K562 (cell line): ENCODE measurements around the gene RELL1. TPM values are rescaled to one million over a fixed set of nuclear protein-coding genes. Genes with fewer than 3 reads are reported as not detected.

Experiments used
- ATAC-seq: fragments of 200-7000 bp; cut with Tn5 transposase; 3 replicates; pipeline ENCODE4 v1.9.1; 2020; ENCODE audit warnings: moderate library complexity
- BruUV-seq: library from RNA; stranded (reverse); fragments of 400-500 nt; replicated peaks from 2 replicates; lab custom pipeline; 2021; lab: Mats Ljungman, UMichigan
- CTCF ChIA-PET: fragments of 300-600 bp; formaldehyde crosslinking; extraction: SDS; loops from one replicate; lab custom pipeline; 2021; ENCODE audit warnings: low intra/inter-chr PET ratio; lab: Yijun Ruan, JAX
- POLR2A ChIA-PET: fragments of 300-600, 350-650 bp; sonication (Branson Sonifier 250); formaldehyde crosslinking; extraction: SDS; loops from one replicate; lab custom pipeline; 2021; ENCODE audit warnings: antibody characterized with exemption, inconsistent platforms; lab: Yijun Ruan, JAX
- DNase-seq, 4 experiments: peaks; one replicate each; pipeline versions ENCODE4 v3.0.0 to v3.0.0-alpha.2; 2011 to 2018; ENCODE audit warnings: low spot score in 3 of 4, mixed read lengths in 3 of 4; ENCODE audit errors: extremely low read depth in 1 of 4
- FAIRE-seq: peaks from 2 replicates; lab custom pipeline; 2011; peaks lifted over from hg19 to GRCh38; lab: Jason Lieb, UNC
- H2AFZ ChIP-seq: 2 replicates; pipeline ENCODE4 v1.6.0; 2011; ENCODE audit warnings: low read depth, low read length, control low read depth, inconsistent platforms
- H3K27ac ChIP-seq: fragments of 200-600 bp; 3 replicates; pipeline ENCODE4 v1.8.0; 2011; ENCODE audit warnings: low read depth, mild to moderate bottlenecking, control low read depth, inconsistent platforms, low read length, moderate library complexity, mixed read lengths; ENCODE audit errors: extremely low read depth
- H3K27me3 ChIP-seq, 2 experiments: fragments of 300-600 bp in 1 of 2; 2 replicates in 1 of 2; 3 replicates in 1 of 2; pipeline versions ENCODE4 v1.6.0 to v1.8.0; 2011; ENCODE audit warnings: inconsistent platforms in 2 of 2, low read length in 2 of 2, mild to moderate bottlenecking in 1 of 2, mixed read lengths in 1 of 2, moderate library complexity in 1 of 2; ENCODE audit not compliant: control insufficient read depth in 2 of 2, insufficient read depth in 2 of 2
- H3K36me3 ChIP-seq: fragments of 300-600 bp; 3 replicates; pipeline ENCODE4 v1.8.0; 2011; ENCODE audit warnings: mild to moderate bottlenecking, low read length, inconsistent platforms; ENCODE audit not compliant: control insufficient read depth, insufficient read depth
- H3K4me1 ChIP-seq, 2 experiments: fragments of 200-600 bp in 1 of 2; replicated peaks in 1 of 2; 2 replicates in 1 of 2; 3 replicates in 1 of 2; pipeline versions ENCODE4 v1.5.1 to v1.8.0; 2011; ENCODE audit warnings: inconsistent platforms in 2 of 2, low read length in 2 of 2, mild to moderate bottlenecking in 1 of 2, mixed read lengths in 1 of 2, moderate library complexity in 1 of 2; ENCODE audit not compliant: control insufficient read depth in 2 of 2, insufficient read depth in 2 of 2
- H3K4me2 ChIP-seq: 2 replicates; pipeline ENCODE4 v1.6.1; 2011; ENCODE audit warnings: low read length, control low read depth, inconsistent platforms, mixed read lengths; ENCODE audit not compliant: insufficient read depth
- H3K4me3 ChIP-seq: fragments of 200-600 bp; sonication (generic), shearing (Covaris generic); 2 replicates; pipeline ENCODE4 v1.5.1; 2016; ENCODE audit warnings: control low read depth, inconsistent platforms
- H3K79me2 ChIP-seq: fragments of 200-600 bp; 3 replicates; pipeline ENCODE4 v1.8.0; 2011; ENCODE audit warnings: low read length, inconsistent platforms; ENCODE audit not compliant: control insufficient read depth, insufficient read depth
- H3K9ac ChIP-seq, 2 experiments: 2 replicates each; pipeline versions ENCODE4 v1.6.0 to v1.6.1; 2011; ENCODE audit warnings: low read depth in 2 of 2, low read length in 2 of 2, control low read depth in 1 of 2, inconsistent platforms in 1 of 2, mild to moderate bottlenecking in 1 of 2, mixed read lengths in 1 of 2; ENCODE audit not compliant: insufficient read depth in 1 of 2
- H3K9me1 ChIP-seq: one replicate; pipeline ENCODE4 v1.6.0; 2011; ENCODE audit warnings: inconsistent platforms, mild to moderate bottlenecking, low read length, moderate library complexity; ENCODE audit not compliant: control insufficient read depth, insufficient read depth
- H3K9me3 ChIP-seq: replicated peaks from 2 replicates; pipeline ENCODE4 v1.5.1; 2011; ENCODE audit warnings: low read depth, low read length, inconsistent platforms; ENCODE audit not compliant: control insufficient read depth, insufficient read depth
- H4K20me1 ChIP-seq: replicated peaks from 2 replicates; pipeline ENCODE4 v1.6.1; 2011; ENCODE audit warnings: low read length, inconsistent platforms, mixed read lengths; ENCODE audit not compliant: control insufficient read depth, insufficient read depth
- CBFA2T2 ChIP-seq: fragments of 450-650 bp; conservative IDR thresholded peaks from 2 replicates; pipeline ENCODE4 v1.6.1; 2017; ENCODE audit warnings: mild to moderate bottlenecking
- EWSR1 ChIP-seq: fragments of 450-650 bp; IDR thresholded peaks from 2 replicates; pipeline ENCODE4 v1.6.1; 2018; ENCODE audit warnings: borderline replicate concordance, mild to moderate bottlenecking, low read depth, moderate library complexity; ENCODE audit not compliant: partially characterized antibody
- FOSL1 ChIP-seq: fragments of 200-800 bp; sonication (Bioruptor generic); conservative IDR thresholded peaks from 2 replicates; pipeline ENCODE4 v1.6.1; 2016; ENCODE audit warnings: missing genetic modification characterization, missing compliant biosample characterization
- HDAC2 ChIP-seq: fragments of 450-650 bp; IDR thresholded peaks from 2 replicates; pipeline ENCODE4 v1.6.1; 2016; ENCODE audit warnings: mild to moderate bottlenecking
- HSF4 ChIP-seq: fragments of 250-450 bp; sonication (Bioruptor Pico); IDR thresholded peaks from 2 replicates; pipeline ENCODE4 v2.1.2; 2022; ENCODE audit warnings: mild to moderate bottlenecking, moderate library complexity, borderline replicate concordance
- JUND ChIP-seq, 2 experiments: IDR thresholded peaks; 2 replicates in 1 of 2; 3 replicates in 1 of 2; pipeline ENCODE4 v1.6.1; 2011; ENCODE audit warnings: borderline replicate concordance in 2 of 2, low read depth in 2 of 2, low read length in 2 of 2, improper control_type of control experiment in 1 of 2, missing biosample characterization in 1 of 2, missing genetic modification characterization in 1 of 2, missing genetic modification reagents in 1 of 2
- PTTG1 ChIP-seq: fragments of 450-650 bp; IDR thresholded peaks from 2 replicates; pipeline ENCODE4 v1.6.1; 2016; ENCODE audit warnings: low read depth, mild to moderate bottlenecking, missing genetic modification characterization, missing compliant biosample characterization
- ZNF24 ChIP-seq: fragments of 450-650 bp; IDR thresholded peaks from 2 replicates; pipeline ENCODE4 v1.6.1; 2016
- ZNF282 ChIP-seq: sonication (generic); formaldehyde crosslinking; IDR thresholded peaks from 2 replicates; pipeline ENCODE4 v1.8.1; 2023; ENCODE audit warnings: missing genetic modification reagents
- ZNF3 ChIP-seq: fragments of 250-450 bp; sonication (Bioruptor Pico); IDR thresholded peaks from 2 replicates; pipeline ENCODE4 v1.5.0; 2021; ENCODE audit warnings: mild to moderate bottlenecking, moderate library complexity
- ZNF444 ChIP-seq: fragments of 250-450 bp; sonication (Bioruptor Pico); IDR thresholded peaks from 2 replicates; pipeline ENCODE4 v1.4.0; 2020; ENCODE audit warnings: mild to moderate bottlenecking, moderate library complexity
- ZNF586 ChIP-seq: fragments of 450-650 bp; formaldehyde crosslinking; conservative IDR thresholded peaks from 2 replicates; pipeline ENCODE4 v1.4.0; 2020; ENCODE audit warnings: mild to moderate bottlenecking, moderate library complexity
- WGBS: fragments of 100-300 bp; shearing (Covaris generic); methylation state at CpG from one replicate; pipeline ENCODE4 v1.1.6; 2016; ENCODE audit warnings: low coverage, mixed read lengths; ENCODE audit not compliant: insufficient coverage; ENCODE audit errors: missing lambda C conversion rate; 5-methylcytosine and 5-hydroxymethylcytosine counted together
- in situ Hi-C: fragments of 300-500 bp; cut with MboI; formaldehyde crosslinking; loops from 4 replicates; pipeline ENCODE4 v1.15.0; 2018; ENCODE audit warnings: inconsistent platforms, mixed read lengths
- intact Hi-C: fragments of 100-400 bp; cut with micrococcal nuclease; formaldehyde crosslinking; loops from 2 replicates; pipeline ENCODE4 v1.14.2; 2022
- polyA plus RNA-seq, 8 experiments: library from polyadenylated mRNA; depleted of rRNA in 4 of 8; stranded (reverse) in 5 of 8; unstranded in 3 of 8; fragments of >200 nt; fragmentation: Nextera tagmentation in 2 of 8; fragmentation: Illumina TruSeq in 1 of 8; extraction: Ambion mirVana in 2 of 8; extraction: Trizol in 1 of 8; gene quantifications; 2 replicates each; pipeline versions ENCODE4 v1.2.1 to v1.2.3, GENCODE V29; 2011 to 2014; ENCODE audit warnings: inconsistent platforms in 1 of 8, missing spikeins in 1 of 8
- total RNA-seq, 7 experiments: library from RNA; depleted of rRNA in 6 of 7; stranded (reverse); fragments of >200 nt in 6 of 7; fragmentation: Illumina TruSeq in 2 of 7; extraction: Trizol in 2 of 7; gene quantifications; 2 replicates each; pipeline versions ENCODE4 v1.2.1 to v1.2.3, GENCODE V29; 2011 to 2021; ENCODE audit warnings: low replicate concordance in 1 of 7
- TF ChIP-seq, protein P1 (sequence below): sonication (generic); formaldehyde crosslinking; IDR thresholded peaks from 2 replicates; pipeline ENCODE4 v1.8.0; 2022; ENCODE audit warnings: mild to moderate bottlenecking, low read depth, missing genetic modification reagents

RELL1 gene
- total and polyA plus RNA-seq, 9 of the 15 experiments (the other 6 are each of a cell fraction or from before 2014, with no cell fraction given), result 0.06 to 3.5 (median 1.7) TPM; not detected in 1

- TF ChIP-seq ZNF444 (CRISPR knock-in tag) (no peak), PTTG1 (tag) (no peak)
Observed at GRCh38 chr4:37684154-37684553, 2.0 kb downstream of the RELL1 start (continued).

DNA sequence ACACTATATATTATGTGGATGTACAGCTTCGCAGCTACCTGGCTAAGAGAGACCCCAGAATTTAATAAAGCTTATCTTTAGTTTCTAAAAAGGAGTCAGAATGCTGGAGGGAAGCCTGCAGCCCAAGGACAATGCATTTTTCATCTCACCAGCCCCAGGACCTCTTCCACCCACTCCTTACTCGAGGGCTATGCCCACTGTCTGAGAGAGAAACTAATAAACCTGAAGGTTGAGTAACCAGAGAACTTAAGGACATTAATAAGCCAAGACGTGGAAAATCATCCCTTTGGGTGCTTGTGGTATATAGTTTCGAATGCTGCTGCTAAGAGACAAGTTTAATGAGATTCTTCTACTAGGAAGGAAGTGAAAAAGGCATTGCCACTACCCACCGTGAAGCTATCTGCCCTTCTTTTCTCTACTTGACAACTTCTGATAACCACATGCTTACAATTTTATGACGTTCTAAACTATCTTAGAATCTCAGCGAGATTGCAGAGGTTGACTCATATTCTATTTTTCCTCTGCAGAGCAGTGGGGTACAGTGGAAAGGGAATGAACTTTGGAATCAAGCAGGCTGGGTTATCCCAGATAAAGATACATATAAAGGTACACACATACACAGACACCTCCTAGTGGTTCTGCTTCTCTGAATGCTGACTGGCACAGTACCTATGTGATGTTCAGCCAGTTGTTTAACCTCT is 3.3 kb downstream of the RELL1 start:
- ChIA-PET CTCF (no interaction called here), POLR2A (interaction anchor here (0.6 kb wide), 1 partner anchor 321 kb away, joined by 4 read pairs; no protein-coding TSS in a partner anchor)
- H3K4me2 ChIP-seq, result no peak overlapping the region
- H4K20me1 ChIP-seq, result no peaks in the 10 kb centered on the region
- H3K27me3 ChIP-seq, result no peaks in the 10 kb centered on the region; a peak in 1 of 5 replicates
- no peaks in the 10 kb centered on the region for H3K79me2 ChIP-seq
- DNase-seq (no peak), FAIRE-seq (no peak), ATAC-seq (no peak)
- H3K4me3 ChIP-seq, result no peak overlapping the region
- no TSS peak for BruUV-seq
- H2AFZ ChIP-seq, result no peak overlapping the region
- H3K36me3 ChIP-seq, result no peaks in the 10 kb centered on the region
- H3K9me1 ChIP-seq, result no peaks in the 10 kb centered on the region
- WGBS, result 6% methylated on average over 7 of the region's 7 CpGs
- TF ChIP-seq ZNF586 (CRISPR knock-in tag), result no peak
- no peak for TF ChIP-seq CBFA2T2
- TF ChIP-seq EWSR1, result no peak
- TF ChIP-seq, protein P1, sequence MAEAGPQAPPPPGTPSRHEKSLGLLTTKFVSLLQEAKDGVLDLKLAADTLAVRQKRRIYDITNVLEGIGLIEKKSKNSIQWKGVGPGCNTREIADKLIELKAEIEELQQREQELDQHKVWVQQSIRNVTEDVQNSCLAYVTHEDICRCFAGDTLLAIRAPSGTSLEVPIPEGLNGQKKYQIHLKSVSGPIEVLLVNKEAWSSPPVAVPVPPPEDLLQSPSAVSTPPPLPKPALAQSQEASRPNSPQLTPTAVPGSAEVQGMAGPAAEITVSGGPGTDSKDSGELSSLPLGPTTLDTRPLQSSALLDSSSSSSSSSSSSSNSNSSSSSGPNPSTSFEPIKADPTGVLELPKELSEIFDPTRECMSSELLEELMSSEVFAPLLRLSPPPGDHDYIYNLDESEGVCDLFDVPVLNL (CRISPR knock-in tag), result no peak
- TF ChIP-seq JUND (IDR thresholded peaks at IDR 0.05; ENCODE audit: borderline replicate concordance, low read depth, low read length), result 0 out of 2 replicates have a peak, but pooled peaks have one; percentile 12
- TF ChIP-seq JUND (tag; IDR thresholded peaks at IDR 0.05; ENCODE audit: borderline replicate concordance, low read depth, low read length), result no peak
- peak; percentile 73 for TF ChIP-seq FOSL1 (tag)
- TF ChIP-seq ZNF3, result no peak
- TF ChIP-seq ZNF282 (CRISPR knock-in tag), result no peak
- no peak for TF ChIP-seq ZNF24
- no peak for TF ChIP-seq HDAC2
- no peak for TF ChIP-seq HSF4
- in situ Hi-C loops (no loop called here), intact Hi-C loops (loop anchor here (10.0 kb wide), 1 partner anchor 78 kb away; no protein-coding TSS in a partner anchor)
- H3K27ac ChIP-seq, result no peak overlapping the region
- H3K9me3 ChIP-seq, result no peaks in the 10 kb centered on the region
- H3K9ac ChIP-seq, result no peak overlapping the region
- peaks cover 9 to 14% of the 10 kb centered on the region in 2 experiments; a peak in 4 of 5 replicates for H3K4me1 ChIP-seq
